ENCODE results near the gene FBN3. TPM values are rescaled to one million over a fixed set of nuclear protein-coding genes. Genes with fewer than 3 reads are reported as not detected.

The FBN3 gene
- polyA plus RNA-seq, 1 donor, result 3.5 TPM

DNA sequence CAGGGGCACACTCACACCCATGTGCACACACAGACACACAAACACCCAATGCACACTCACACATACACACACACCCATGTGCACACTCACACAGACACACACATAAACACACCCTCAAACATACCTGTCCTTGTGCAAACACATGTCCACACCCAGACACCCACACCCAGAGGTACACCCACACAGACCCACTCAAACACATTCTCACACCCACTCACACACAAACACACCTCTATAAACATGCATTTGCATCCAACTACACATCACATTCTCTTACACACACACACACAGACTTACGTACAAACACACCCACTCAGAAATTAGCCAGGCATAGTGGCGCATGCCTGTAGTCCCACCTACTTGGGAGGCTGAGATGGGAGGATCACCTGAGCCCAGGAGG is 31.4 kb downstream of the FBN3 start:
- Histone ChIP-seq H3K9me3 (ENCODE audit: control insufficient read depth, low read depth, low read length) (no peaks in the 10 kb centered on the region), H3K4me1 (ENCODE audit: control insufficient read depth, insufficient read depth, low read length) (no peaks in the 10 kb centered on the region), H3K27me3 (ENCODE audit: control insufficient read depth, insufficient read depth, low read length) (no peaks in the 10 kb centered on the region), H3K4me3 (ENCODE audit: low read length) (no peak overlapping the region), H3K27ac (ENCODE audit: low read length) (no peak overlapping the region), H3K36me3 (ENCODE audit: control insufficient read depth, insufficient read depth, low read length) (no peaks in the 10 kb centered on the region)
- no CpG with 5 or more reads among the region's 2 CpGs for WGBS (ENCODE audit: insufficient coverage, low lambda C conversion rate)
- DNase-seq, result no peak

DNA sequence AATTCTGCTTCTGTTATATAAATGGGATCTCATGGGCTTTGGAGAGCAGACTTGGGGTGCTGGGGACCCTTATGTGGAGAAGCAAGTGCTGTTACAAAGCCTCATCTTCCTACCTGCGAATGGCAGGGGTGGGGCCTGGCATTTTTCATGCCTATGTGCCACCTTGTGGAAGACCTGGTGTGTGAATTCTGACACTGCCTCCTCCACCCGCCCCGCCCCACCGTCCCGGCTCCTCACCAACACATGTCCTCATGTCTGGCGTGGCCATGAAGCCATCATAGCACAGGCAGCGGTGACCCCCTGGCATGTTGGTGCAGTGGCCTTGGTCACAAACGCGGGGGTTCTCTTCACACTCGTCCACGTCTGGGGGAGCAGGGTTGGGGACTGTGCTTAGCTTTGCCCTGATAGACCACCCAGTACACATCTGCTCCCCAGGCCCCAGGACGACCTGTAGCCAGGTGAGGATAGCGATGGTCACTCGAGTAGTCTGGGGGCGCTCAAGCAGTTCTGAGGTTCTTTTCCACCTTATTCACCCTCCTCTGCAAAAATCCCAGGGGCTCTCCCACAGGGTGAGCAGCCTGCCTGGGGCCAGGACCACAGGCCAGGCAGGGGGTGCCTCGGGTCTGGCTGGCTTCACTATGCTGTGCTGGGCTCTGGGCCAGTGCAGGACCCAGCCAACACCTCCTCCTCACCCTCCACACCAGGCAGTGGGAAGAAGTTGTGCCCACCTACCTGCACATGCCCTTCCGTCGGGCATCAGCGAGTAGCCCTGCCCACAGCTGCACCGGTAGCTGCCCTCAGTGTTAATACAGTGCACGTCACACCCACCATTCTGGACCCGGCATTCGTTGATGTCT is 32.7 kb downstream of the FBN3 start:
- H3K27me3 ChIP-seq (ENCODE audit: control insufficient read depth, insufficient read depth, low read length), result no peaks in the 10 kb centered on the region
- WGBS (ENCODE audit: insufficient coverage, low lambda C conversion rate), result no CpG with 5 or more reads among the region's 23 CpGs
- H3K4me3 ChIP-seq (ENCODE audit: low read length), result no peak overlapping the region
- no peak overlapping the region for H3K27ac ChIP-seq (ENCODE audit: low read length)
- H3K4me1 ChIP-seq (ENCODE audit: control insufficient read depth, insufficient read depth, low read length), result no peaks in the 10 kb centered on the region
- no peak for DNase-seq
- H3K36me3 ChIP-seq (ENCODE audit: control insufficient read depth, insufficient read depth, low read length), result no peaks in the 10 kb centered on the region
- no peaks in the 10 kb centered on the region for H3K9me3 ChIP-seq (ENCODE audit: control insufficient read depth, low read depth, low read length)

DNA sequence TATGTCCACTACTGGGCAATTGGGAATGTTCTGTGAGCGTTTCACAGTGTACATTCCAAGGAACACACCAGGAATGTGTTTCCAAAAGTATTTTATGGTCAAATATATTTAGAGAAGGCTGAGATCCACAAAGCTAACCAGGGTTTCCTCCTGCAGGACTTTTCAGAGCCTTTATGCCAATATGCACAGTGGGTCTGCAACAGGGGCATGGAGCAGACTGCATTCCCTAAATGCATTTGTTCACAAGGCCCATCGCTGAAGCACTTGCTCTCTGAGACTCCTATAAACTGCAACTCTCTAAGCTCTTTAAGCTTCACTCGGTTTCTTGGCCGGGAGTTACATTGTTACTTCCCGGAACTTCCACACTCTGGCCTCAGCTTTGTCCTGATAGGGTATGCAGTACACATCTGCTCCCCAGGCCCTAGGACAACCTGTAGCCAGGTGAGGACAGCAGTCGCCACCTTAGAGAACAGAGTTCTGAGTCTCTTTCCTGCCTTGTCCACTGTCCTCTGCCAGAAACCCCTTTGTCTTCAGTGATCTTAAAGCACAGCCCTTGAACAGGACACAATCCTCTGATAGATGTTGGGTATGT is 33.5 kb downstream of the FBN3 start:
- DNase-seq, result no peak
- no peaks in the 10 kb centered on the region for H3K4me1 ChIP-seq (ENCODE audit: control insufficient read depth, insufficient read depth, low read length)
- H3K36me3 ChIP-seq (ENCODE audit: control insufficient read depth, insufficient read depth, low read length), result no peaks in the 10 kb centered on the region
- WGBS (ENCODE audit: insufficient coverage, low lambda C conversion rate), result no CpG with 5 or more reads among the region's 6 CpGs
- no peak overlapping the region for H3K27ac ChIP-seq (ENCODE audit: low read length)
- no peaks in the 10 kb centered on the region for H3K27me3 ChIP-seq (ENCODE audit: control insufficient read depth, insufficient read depth, low read length)
- no peak overlapping the region for H3K4me3 ChIP-seq (ENCODE audit: low read length)
- H3K9me3 ChIP-seq (ENCODE audit: control insufficient read depth, low read depth, low read length), result no peaks in the 10 kb centered on the region

DNA sequence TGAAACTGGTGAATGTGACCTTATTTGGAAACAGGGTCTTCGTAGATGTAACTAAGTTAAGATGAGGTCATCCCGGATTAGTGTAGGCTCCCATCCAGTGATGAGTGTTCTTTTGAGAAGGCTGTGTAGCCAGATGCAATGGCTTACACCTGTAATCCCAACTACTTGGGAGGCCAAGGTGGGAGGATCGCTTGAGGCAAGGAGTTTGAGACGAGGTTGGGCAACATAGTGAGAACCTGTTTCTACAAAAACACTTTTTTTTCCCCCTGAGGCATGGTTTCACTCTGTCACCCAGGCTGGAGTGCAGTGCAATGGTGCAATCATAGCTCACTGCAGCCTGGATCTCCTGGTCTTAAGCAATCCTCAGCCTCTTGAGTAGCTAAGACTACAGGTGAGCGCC is 36.4 kb downstream of the FBN3 start:
- no peak overlapping the region for H3K4me3 ChIP-seq (ENCODE audit: low read length)
- no peaks in the 10 kb centered on the region for H3K9me3 ChIP-seq (ENCODE audit: control insufficient read depth, low read depth, low read length)
- no peak overlapping the region for H3K27ac ChIP-seq (ENCODE audit: low read length)
- WGBS (ENCODE audit: insufficient coverage, low lambda C conversion rate), result no CpG with 5 or more reads among the region's 5 CpGs
- H3K4me1 ChIP-seq (ENCODE audit: control insufficient read depth, insufficient read depth, low read length), result no peaks in the 10 kb centered on the region
- DNase-seq, result peak; percentile 9 to 28
- H3K36me3 ChIP-seq (ENCODE audit: control insufficient read depth, insufficient read depth, low read length), result no peaks in the 10 kb centered on the region
- H3K27me3 ChIP-seq (ENCODE audit: control insufficient read depth, insufficient read depth, low read length), result no peaks in the 10 kb centered on the region

DNA sequence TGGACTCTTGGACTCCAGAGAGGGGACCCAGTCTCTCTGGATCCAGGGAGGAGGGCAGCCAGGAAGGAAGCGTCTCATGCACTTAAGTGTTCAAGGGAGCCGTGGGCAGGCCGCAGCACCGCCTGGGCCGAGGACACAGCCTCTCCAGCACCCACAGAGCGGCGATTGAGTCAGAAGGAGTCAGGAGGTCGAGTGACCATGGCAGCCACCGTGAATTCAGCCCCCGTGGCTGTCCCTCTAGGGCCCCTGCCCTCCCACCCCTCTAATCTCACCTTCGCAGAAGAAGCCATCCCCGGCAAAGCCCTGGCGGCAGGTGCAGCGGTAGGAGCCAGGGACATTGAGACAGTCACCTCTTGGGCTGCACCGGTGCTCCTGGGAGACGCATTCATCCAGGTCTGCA is 38.0 kb downstream of the FBN3 start:
- no peak overlapping the region for H3K4me3 ChIP-seq (ENCODE audit: low read length)
- H3K9me3 ChIP-seq (ENCODE audit: control insufficient read depth, low read depth, low read length), result peaks cover 3% of the 10 kb centered on the region
- H3K27ac ChIP-seq (ENCODE audit: low read length), result no peak overlapping the region
- WGBS (ENCODE audit: insufficient coverage, low lambda C conversion rate), result no CpG with 5 or more reads among the region's 16 CpGs
- no peaks in the 10 kb centered on the region for H3K4me1 ChIP-seq (ENCODE audit: control insufficient read depth, insufficient read depth, low read length)
- DNase-seq, result no peak
- no peaks in the 10 kb centered on the region for H3K27me3 ChIP-seq (ENCODE audit: control insufficient read depth, insufficient read depth, low read length)
- H3K36me3 ChIP-seq (ENCODE audit: control insufficient read depth, insufficient read depth, low read length), result no peaks in the 10 kb centered on the region

DNA sequence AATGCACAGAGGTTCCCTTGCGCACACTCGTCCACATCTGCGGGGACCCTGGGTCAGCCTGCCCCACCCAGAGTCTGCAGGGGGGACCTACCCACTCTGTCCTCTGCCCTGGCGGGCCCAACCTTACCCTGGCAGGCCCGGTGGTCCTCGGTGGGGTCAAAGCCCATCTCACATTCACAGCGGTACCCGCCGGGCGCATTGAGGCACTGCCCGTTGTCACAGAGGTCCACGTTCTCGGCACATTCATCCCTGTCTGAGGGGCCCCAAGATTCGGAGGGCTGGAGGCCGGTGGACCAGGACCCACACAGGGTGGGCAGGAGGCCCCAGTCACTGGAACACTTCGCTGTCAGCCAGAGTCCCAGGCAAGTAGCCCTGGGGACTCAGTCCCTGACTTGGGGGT is 38.5 kb downstream of the FBN3 start:
- Histone ChIP-seq H3K27me3 (ENCODE audit: control insufficient read depth, insufficient read depth, low read length) (no peaks in the 10 kb centered on the region), H3K36me3 (ENCODE audit: control insufficient read depth, insufficient read depth, low read length) (no peaks in the 10 kb centered on the region), H3K4me1 (ENCODE audit: control insufficient read depth, insufficient read depth, low read length) (no peaks in the 10 kb centered on the region), H3K4me3 (ENCODE audit: low read length) (no peak overlapping the region), H3K27ac (ENCODE audit: low read length) (no peak overlapping the region), H3K9me3 (ENCODE audit: control insufficient read depth, low read depth, low read length) (peaks cover 3% of the 10 kb centered on the region)
- DNase-seq, result no peak
- WGBS (ENCODE audit: insufficient coverage, low lambda C conversion rate), result no CpG with 5 or more reads among the region's 16 CpGs

DNA sequence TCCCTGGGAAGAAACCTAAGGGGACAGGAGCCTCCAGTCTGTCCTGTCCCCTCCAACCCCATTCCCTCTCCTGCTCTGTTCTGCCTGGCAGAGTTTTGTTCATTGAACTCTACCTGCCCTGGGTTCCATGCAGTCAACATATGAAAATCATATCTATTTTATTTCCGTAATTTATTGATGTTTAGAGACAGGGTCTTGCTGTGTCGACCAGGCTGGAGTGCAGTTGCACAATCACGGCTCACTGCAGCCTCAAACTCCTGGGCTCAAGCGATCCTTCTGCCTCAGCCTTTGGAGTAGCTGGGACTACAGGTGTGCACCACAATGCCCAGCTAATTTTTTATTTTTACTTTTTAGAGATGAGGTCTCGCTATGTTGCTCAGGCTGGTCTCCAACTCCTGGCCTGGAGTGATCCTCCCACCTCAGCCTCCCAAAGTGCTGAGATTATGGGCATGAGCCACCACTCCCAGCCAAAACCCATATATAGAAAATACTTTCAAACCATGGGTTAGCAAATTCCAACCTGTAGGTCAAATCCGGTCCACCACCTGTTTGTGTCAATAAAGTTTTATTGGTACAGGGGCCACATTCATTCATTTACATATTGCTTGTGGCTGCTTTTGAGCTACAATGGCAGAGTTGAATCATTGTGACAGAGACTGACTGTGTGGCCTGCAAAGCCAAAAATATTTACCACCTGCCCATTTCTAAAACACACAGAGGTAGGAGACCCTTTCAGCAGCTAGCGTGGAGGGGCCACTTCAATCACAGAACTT is 39.3 kb downstream of the FBN3 start:
- Histone ChIP-seq H3K4me3 (ENCODE audit: low read length) (no peak overlapping the region), H3K27me3 (ENCODE audit: control insufficient read depth, insufficient read depth, low read length) (no peaks in the 10 kb centered on the region), H3K4me1 (ENCODE audit: control insufficient read depth, insufficient read depth, low read length) (no peaks in the 10 kb centered on the region), H3K36me3 (ENCODE audit: control insufficient read depth, insufficient read depth, low read length) (no peaks in the 10 kb centered on the region), H3K9me3 (ENCODE audit: control insufficient read depth, low read depth, low read length) (peaks cover 3% of the 10 kb centered on the region), H3K27ac (ENCODE audit: low read length) (no peak overlapping the region)
- no peak for DNase-seq
- WGBS (ENCODE audit: insufficient coverage, low lambda C conversion rate), result 83% methylated on average over 1 of the region's 7 CpGs

DNA sequence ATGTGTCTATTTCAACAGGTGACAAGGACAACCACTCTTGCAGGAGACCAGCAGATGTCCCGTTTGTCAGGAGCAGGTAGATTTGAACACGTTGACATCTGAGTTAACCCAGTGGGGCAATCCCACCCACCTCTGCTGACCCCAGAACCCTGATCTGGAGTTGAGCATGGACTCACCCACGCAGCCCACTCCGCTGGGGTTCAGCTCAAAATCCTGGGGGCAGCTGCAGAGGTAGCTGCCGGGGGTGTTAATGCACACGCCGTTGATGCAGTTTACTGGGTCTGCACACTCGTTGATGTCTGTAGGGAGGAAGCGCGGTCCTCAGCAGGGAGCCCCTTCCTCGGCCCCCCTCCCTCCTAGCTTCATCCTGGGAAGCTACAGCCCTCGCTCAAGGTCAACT is 39.9 kb downstream of the FBN3 start:
- no peak overlapping the region for H3K27ac ChIP-seq (ENCODE audit: low read length)
- no CpG with 5 or more reads among the region's 12 CpGs for WGBS (ENCODE audit: insufficient coverage, low lambda C conversion rate)
- H3K27me3 ChIP-seq (ENCODE audit: control insufficient read depth, insufficient read depth, low read length), result no peaks in the 10 kb centered on the region
- H3K4me1 ChIP-seq (ENCODE audit: control insufficient read depth, insufficient read depth, low read length), result no peaks in the 10 kb centered on the region
- no peaks in the 10 kb centered on the region for H3K36me3 ChIP-seq (ENCODE audit: control insufficient read depth, insufficient read depth, low read length)
- no peak for DNase-seq
- H3K9me3 ChIP-seq (ENCODE audit: control insufficient read depth, low read depth, low read length), result peaks cover 3% of the 10 kb centered on the region
- no peak overlapping the region for H3K4me3 ChIP-seq (ENCODE audit: low read length)

DNA sequence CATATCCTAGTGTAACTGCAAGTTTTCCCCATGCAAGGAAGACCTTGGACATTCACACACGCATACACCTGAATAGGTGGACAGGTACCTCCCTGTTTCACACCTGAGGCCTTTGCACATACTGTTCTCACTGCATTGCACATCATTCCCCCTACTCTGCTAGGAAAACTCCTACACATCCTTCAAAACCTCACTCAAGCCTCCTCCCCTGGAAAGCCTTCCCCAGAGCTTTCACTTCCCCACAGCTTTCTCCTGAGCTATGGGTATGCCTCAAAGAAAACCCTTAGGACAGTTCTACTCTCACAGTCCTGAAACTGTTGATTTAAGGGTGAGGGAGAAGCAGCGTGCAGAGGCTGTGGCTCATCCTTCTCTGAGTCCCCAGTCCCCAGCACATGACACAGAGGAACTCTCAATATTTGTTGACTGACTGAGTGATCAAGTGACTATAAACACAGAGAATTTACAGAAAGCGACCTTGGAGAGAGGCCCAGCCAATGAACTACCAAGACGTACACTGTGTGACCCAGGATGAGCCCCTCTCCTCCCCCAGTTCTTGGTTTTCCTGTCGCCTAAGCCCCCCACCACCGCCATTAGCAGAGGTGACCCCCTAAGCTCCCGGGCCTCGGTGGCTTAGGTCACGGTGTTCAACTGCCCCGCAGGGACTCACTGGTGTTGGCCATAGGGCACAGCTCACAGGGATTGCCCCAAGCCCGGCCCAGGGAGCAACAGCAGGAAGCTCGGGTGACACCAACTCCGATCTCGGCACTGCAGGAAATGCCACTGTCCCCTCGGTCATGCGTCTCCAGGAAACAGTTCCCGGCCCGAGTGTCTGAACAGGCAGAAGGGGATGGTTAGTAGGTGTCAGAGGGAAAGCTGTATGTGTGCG is 40.6 kb downstream of the FBN3 start:
- Histone ChIP-seq H3K4me1 (ENCODE audit: control insufficient read depth, insufficient read depth, low read length) (no peaks in the 10 kb centered on the region), H3K9me3 (ENCODE audit: control insufficient read depth, low read depth, low read length) (peaks cover 3% of the 10 kb centered on the region), H3K27ac (ENCODE audit: low read length) (no peak overlapping the region), H3K27me3 (ENCODE audit: control insufficient read depth, insufficient read depth, low read length) (no peaks in the 10 kb centered on the region), H3K36me3 (ENCODE audit: control insufficient read depth, insufficient read depth, low read length) (no peaks in the 10 kb centered on the region), H3K4me3 (ENCODE audit: low read length) (no peak overlapping the region)
- DNase-seq, result no peak
- no CpG with 5 or more reads among the region's 19 CpGs for WGBS (ENCODE audit: insufficient coverage, low lambda C conversion rate)

Data from large intestine (tissue), 3 donors.